Tibial nerve (tissue), 4 donors: ENCODE measurements around the gene RIMS1.

Source experiments
- EP300 ChIP-seq, 2 donors: sonication (generic); formaldehyde crosslinking; IDR thresholded peaks; one replicate each; pipeline ENCODE4 v1.6.1; 2017; ENCODE audit warnings: antibody characterized with exemption in 2 of 2, mild to moderate bottlenecking in 1 of 2
- POLR2A ChIP-seq, 2 donors: fragments of 450-650 bp; IDR thresholded peaks; one replicate each; pipeline ENCODE4 v1.6.1; 2017; ENCODE audit warnings: antibody characterized with exemption in 2 of 2, mild to moderate bottlenecking in 2 of 2, moderate library complexity in 2 of 2
- TF ChIP-seq, protein P1 (sequence below), 5 experiments: fragments of 200-600 bp in 3 of 5; fragments of 450-650 bp in 2 of 5; sonication (generic) in 3 of 5; IDR thresholded peaks; one replicate each; pipeline ENCODE4 v1.5.1; 2016 to 2019; ENCODE audit warnings: antibody characterized with exemption in 5 of 5, mild to moderate bottlenecking in 3 of 5, moderate library complexity in 2 of 5

DNA sequence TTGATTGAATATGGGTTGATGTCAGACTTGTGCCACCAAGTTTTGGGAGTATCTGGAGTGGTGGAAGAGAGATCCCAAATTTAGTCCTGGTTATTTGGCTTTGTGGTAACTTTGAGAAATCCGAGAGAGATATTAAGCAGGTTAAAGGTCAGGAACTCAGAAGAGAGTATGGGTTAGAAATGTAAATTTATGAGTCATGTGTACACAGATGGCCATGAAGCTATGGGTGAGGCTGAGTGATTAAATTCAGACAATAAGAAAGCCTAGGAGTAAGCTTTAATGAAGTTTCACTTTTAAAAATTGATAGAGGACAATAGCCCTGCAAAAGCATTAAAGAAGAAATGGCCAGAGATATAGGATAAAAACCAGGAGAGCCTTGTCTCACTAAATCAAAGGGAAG lies 14.3 kb downstream of the RIMS1 start:
- TF ChIP-seq POLR2A (IDR thresholded peaks at IDR 0.05) (no peak), EP300 (IDR thresholded peaks at IDR 0.05) (no peak)
- TF ChIP-seq, protein P1, sequence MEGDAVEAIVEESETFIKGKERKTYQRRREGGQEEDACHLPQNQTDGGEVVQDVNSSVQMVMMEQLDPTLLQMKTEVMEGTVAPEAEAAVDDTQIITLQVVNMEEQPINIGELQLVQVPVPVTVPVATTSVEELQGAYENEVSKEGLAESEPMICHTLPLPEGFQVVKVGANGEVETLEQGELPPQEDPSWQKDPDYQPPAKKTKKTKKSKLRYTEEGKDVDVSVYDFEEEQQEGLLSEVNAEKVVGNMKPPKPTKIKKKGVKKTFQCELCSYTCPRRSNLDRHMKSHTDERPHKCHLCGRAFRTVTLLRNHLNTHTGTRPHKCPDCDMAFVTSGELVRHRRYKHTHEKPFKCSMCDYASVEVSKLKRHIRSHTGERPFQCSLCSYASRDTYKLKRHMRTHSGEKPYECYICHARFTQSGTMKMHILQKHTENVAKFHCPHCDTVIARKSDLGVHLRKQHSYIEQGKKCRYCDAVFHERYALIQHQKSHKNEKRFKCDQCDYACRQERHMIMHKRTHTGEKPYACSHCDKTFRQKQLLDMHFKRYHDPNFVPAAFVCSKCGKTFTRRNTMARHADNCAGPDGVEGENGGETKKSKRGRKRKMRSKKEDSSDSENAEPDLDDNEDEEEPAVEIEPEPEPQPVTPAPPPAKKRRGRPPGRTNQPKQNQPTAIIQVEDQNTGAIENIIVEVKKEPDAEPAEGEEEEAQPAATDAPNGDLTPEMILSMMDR (IDR thresholded peaks at IDR 0.05), result no peak
